Osteocyte (in vitro differentiated cells): ENCODE measurements around the gene GLUL. TPM values are rescaled to one million over a fixed set of nuclear protein-coding genes. Genes with fewer than 3 reads are reported as not detected.

Source experiments
- DNase-seq: peaks from one replicate; pipeline ENCODE4 v3.0.0; 2021; ENCODE audit warnings: mixed read lengths; ENCODE audit not compliant: unreplicated experiment; ENCODE audit errors: extremely low spot score
- H3K27ac Mint-ChIP-seq: one replicate; pipeline ENCODE4 v1.8.0; 2021; ENCODE audit warnings: mild to moderate bottlenecking, mixed read lengths; ENCODE audit not compliant: unreplicated experiment
- H3K27me3 Mint-ChIP-seq: one replicate; pipeline ENCODE4 v1.8.0; 2021; ENCODE audit warnings: mixed read lengths; ENCODE audit not compliant: unreplicated experiment
- H3K36me3 Mint-ChIP-seq: one replicate; pipeline ENCODE4 v1.8.0; 2021; ENCODE audit warnings: mixed read lengths; ENCODE audit not compliant: unreplicated experiment
- H3K4me1 Mint-ChIP-seq: one replicate; pipeline ENCODE4 v1.8.0; 2021; ENCODE audit warnings: mixed read lengths; ENCODE audit not compliant: unreplicated experiment
- H3K4me3 Mint-ChIP-seq: one replicate; pipeline ENCODE4 v1.8.0; 2021; ENCODE audit warnings: mild to moderate bottlenecking, moderate library complexity, mixed read lengths; ENCODE audit not compliant: unreplicated experiment
- H3K9me3 Mint-ChIP-seq: one replicate; pipeline ENCODE4 v1.8.0; 2021; ENCODE audit warnings: mixed read lengths; ENCODE audit not compliant: unreplicated experiment
- CTCF ChIP-seq: fragments of 200-600 bp; sonication (generic); IDR thresholded peaks from 2 replicates; pipeline ENCODE4 v1.5.0; 2021; ENCODE audit warnings: antibody characterized with exemption, mild to moderate bottlenecking, moderate library complexity
- total RNA-seq: library from RNA; stranded (reverse); gene quantifications from 2 replicates; pipeline ENCODE4 v1.2.1, GENCODE V29; 2021

GLUL gene
- total RNA-seq, 1 donor from 2014 or later, result 253 TPM

DNA sequence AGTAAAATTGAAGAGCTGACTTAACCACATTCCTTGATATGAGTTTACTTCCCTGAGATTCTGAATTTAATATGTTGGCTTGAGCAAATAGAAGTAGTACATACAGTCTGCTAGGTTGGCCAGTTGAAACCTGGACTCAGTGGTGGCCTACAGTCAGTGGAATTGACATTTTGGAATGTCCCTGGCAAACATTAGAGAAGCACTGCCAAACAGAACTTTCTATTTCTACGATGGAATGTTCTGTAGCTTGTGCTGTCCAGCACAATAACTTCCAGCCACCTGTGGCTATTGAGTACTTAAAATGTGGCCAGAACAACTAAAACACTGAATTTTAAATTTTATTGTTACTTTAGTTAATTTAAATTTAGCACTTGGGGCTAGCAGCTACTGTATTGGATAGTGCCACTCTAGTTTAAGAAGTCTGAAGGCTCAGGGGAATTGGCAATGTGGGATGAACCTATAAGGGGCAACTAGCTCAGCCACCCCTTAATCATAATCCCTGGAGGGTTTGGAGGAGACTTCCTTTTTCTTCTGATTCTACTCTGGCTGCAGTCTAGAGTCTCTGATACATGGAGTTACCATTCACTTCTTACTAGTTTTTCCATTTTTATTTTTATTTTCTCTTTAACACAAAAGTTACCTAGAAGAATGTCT, 19.2 kb upstream of the GLUL start:
- no peak for TF ChIP-seq CTCF
- Mint-ChIP-seq H3K4me3 (no peak overlapping the region), H3K36me3 (no peaks in the 10 kb centered on the region), H3K27ac (no peak overlapping the region), H3K9me3 (no peaks in the 10 kb centered on the region), H3K4me1 (no peaks in the 10 kb centered on the region), H3K27me3 (peaks cover 29% of the 10 kb centered on the region)
- DNase-seq, result no peak

GRCh38 chr1:182410138-182410537, 18.5 kb upstream of the GLUL start:
- Mint-ChIP-seq H3K4me1 (no peaks in the 10 kb centered on the region), H3K4me3 (no peak overlapping the region), H3K27me3 (peaks cover 33% of the 10 kb centered on the region), H3K36me3 (no peaks in the 10 kb centered on the region), H3K27ac (no peak overlapping the region), H3K9me3 (peaks cover 5% of the 10 kb centered on the region)
- no peak for TF ChIP-seq CTCF
- DNase-seq, result no peak

GRCh38 chr1:182408435-182409075, 17.0 kb upstream of the GLUL start:
- no peak overlapping the region for H3K4me3 Mint-ChIP-seq
- no peaks in the 10 kb centered on the region for H3K36me3 Mint-ChIP-seq
- H3K27me3 Mint-ChIP-seq, result peaks cover 29% of the 10 kb centered on the region
- TF ChIP-seq CTCF, result no peak
- no peak for DNase-seq
- H3K4me1 Mint-ChIP-seq, result no peaks in the 10 kb centered on the region
- peaks cover 5% of the 10 kb centered on the region for H3K9me3 Mint-ChIP-seq
- H3K27ac Mint-ChIP-seq, result no peak overlapping the region

DNA sequence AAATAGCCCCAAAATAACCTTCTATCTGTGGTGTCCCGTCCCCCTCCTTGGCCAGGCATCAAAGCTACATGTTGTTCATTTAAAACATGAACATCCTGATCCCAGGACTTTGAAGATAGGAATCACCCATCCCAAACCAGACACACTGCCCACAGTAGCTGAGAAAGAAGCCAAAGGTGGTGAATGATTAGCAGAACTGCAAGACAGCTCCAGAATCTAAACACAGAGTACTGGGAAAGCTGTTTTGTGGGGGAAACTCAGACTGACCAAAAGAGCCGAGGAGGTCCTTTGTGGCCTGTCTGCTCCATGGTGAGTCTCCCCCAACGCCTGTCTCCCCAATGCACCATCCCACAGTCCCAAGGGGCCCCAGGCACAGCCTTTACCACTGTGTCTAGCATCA, 16.1 kb upstream of the GLUL start:
- Mint-ChIP-seq H3K9me3 (peaks cover 5% of the 10 kb centered on the region), H3K27ac (no peak overlapping the region), H3K27me3 (peaks cover 33% of the 10 kb centered on the region), H3K4me3 (no peak overlapping the region), H3K4me1 (no peaks in the 10 kb centered on the region), H3K36me3 (no peaks in the 10 kb centered on the region)
- no peak for TF ChIP-seq CTCF
- DNase-seq, result no peak

- H3K4me1 Mint-ChIP-seq, result no peaks in the 10 kb centered on the region
- no peak overlapping the region for H3K27ac Mint-ChIP-seq
- H3K36me3 Mint-ChIP-seq, result no peaks in the 10 kb centered on the region
- no peak for DNase-seq
- H3K4me3 Mint-ChIP-seq, result no peak overlapping the region
- TF ChIP-seq CTCF, result no peak
- peaks cover 5% of the 10 kb centered on the region for H3K9me3 Mint-ChIP-seq
- H3K27me3 Mint-ChIP-seq, result peaks cover 35% of the 10 kb centered on the region
Measured at GRCh38 chr1:182406012-182406411, 14.4 kb upstream of the GLUL start.
